Kidney epithelial cell (primary cell): Measurements from ENCODE around the gene OR2M5. TPM values are rescaled to one million over a fixed set of nuclear protein-coding genes. Genes with fewer than 3 reads are reported as not detected.

ENCODE experiments used
- DNase-seq: peaks from one replicate; pipeline ENCODE4 v3.0.0-alpha.2; 2010; ENCODE audit warnings: low read depth
- H3K27me3 ChIP-seq: 2 replicates; pipeline ENCODE4 v1.6.0; 2011; ENCODE audit warnings: low read length; ENCODE audit not compliant: control insufficient read depth, insufficient read depth
- H3K36me3 ChIP-seq: 2 replicates; pipeline ENCODE4 v1.5.1; 2011; ENCODE audit warnings: low read length; ENCODE audit not compliant: control insufficient read depth, insufficient read depth
- H3K4me3 ChIP-seq: 2 replicates; pipeline ENCODE4 v1.5.1; 2011; ENCODE audit warnings: low read depth, mild to moderate bottlenecking, control low read depth, low read length
- CTCF ChIP-seq: IDR thresholded peaks from 2 replicates; pipeline ENCODE4 v1.5.1; 2011; ENCODE audit warnings: mild to moderate bottlenecking, moderate library complexity, low read length, control low read depth, inconsistent platforms; ENCODE audit not compliant: insufficient read depth, poor library complexity, severe bottlenecking
- total RNA-seq: library from RNA; depleted of rRNA; stranded (reverse); fragments of >200 nt; gene quantifications from 2 replicates; pipeline ENCODE4 v1.2.3, GENCODE V29; 2015

The OR2M5 gene
- total RNA-seq, 1 donor from 2014 or later = not detected

GRCh38 chr1:248194117-248194516 lies 49.2 kb downstream of the OR2M5 start:
- no peaks in the 10 kb centered on the region for H3K27me3 ChIP-seq
- H3K4me3 ChIP-seq = no peak overlapping the region
- no peak for TF ChIP-seq CTCF
- no peaks in the 10 kb centered on the region for H3K36me3 ChIP-seq
- no peak for DNase-seq

Other genes with a start within 250 kb of the OR2M5 start
- gene OR2W3, start 249.6 kb upstream of the OR2M5 start, total RNA-seq = 1.0 and 1.8 TPM in 2 replicates
- gene OR2T8, start 224.9 kb upstream of the OR2M5 start, total RNA-seq = not detected in 2 replicates
- not detected in 2 replicates for gene OR2AJ1, start 220.3 kb upstream of the OR2M5 start, total RNA-seq
- gene OR2L8, start 196.3 kb upstream of the OR2M5 start, total RNA-seq = not detected in 2 replicates
- not detected in 2 replicates for gene OR2AK2, start 179.9 kb upstream of the OR2M5 start, total RNA-seq
- not detected in 2 replicates for gene OR2L5, start 131.5 kb upstream of the OR2M5 start, total RNA-seq
- gene OR2L2, start 115.1 kb upstream of the OR2M5 start, total RNA-seq = not detected in 2 replicates
- 0.08 TPM in 1 of 2 replicates, not detected in the other for gene OR2L3, start 98.3 kb upstream of the OR2M5 start, total RNA-seq
- not detected in 2 replicates for gene OR2L13, start 50.0 kb upstream of the OR2M5 start, total RNA-seq
- not detected in 2 replicates for gene OR2M2, start 29.7 kb downstream of the OR2M5 start, total RNA-seq
- not detected in 2 replicates for gene OR2M3, start 52.1 kb downstream of the OR2M5 start, total RNA-seq
- not detected in 2 replicates for gene OR2M4, start 86.3 kb downstream of the OR2M5 start, total RNA-seq
- gene OR2T33, start 132.8 kb downstream of the OR2M5 start, total RNA-seq = not detected in 2 replicates
- not detected in 2 replicates for gene OR2T12, start 158.3 kb downstream of the OR2M5 start, total RNA-seq
- not detected in 2 replicates for gene OR2M7, start 179.4 kb downstream of the OR2M5 start, total RNA-seq
- not detected in 2 replicates for gene OR14C36, start 203.6 kb downstream of the OR2M5 start, total RNA-seq
- not detected in 2 replicates for gene OR2T4, start 216.5 kb downstream of the OR2M5 start, total RNA-seq
- not detected in 2 replicates for gene OR2T6, start 230.6 kb downstream of the OR2M5 start, total RNA-seq